Muscle of leg (tissue), 11 donors: ENCODE results near the gene IQSEC3. TPM values are rescaled to one million over a fixed set of nuclear protein-coding genes. Genes with fewer than 3 reads are reported as not detected.

Source experiments
- DNase-seq: peaks from one replicate; pipeline ENCODE4 v3.0.0; 2013
- H3K27ac ChIP-seq: one replicate; pipeline ENCODE4 v1.5.1; 2013; ENCODE audit warnings: mild to moderate bottlenecking, low read length, control low read depth
- H3K27me3 ChIP-seq: one replicate; pipeline ENCODE4 v1.6.1; 2013; ENCODE audit warnings: low read length; ENCODE audit not compliant: control insufficient read depth, insufficient read depth
- H3K36me3 ChIP-seq: one replicate; pipeline ENCODE4 v1.6.1; 2013; ENCODE audit warnings: low read length; ENCODE audit not compliant: control insufficient read depth, insufficient read depth
- H3K4me1 ChIP-seq: one replicate; pipeline ENCODE4 v1.6.1; 2013; ENCODE audit warnings: low read length; ENCODE audit not compliant: control insufficient read depth, insufficient read depth
- H3K4me3 ChIP-seq: one replicate; pipeline ENCODE4 v1.5.1; 2013; ENCODE audit warnings: low read length, control low read depth
- H3K9me3 ChIP-seq: replicated peaks from 2 replicates; pipeline ENCODE4 v1.6.1; 2013; ENCODE audit warnings: low read depth, low read length; ENCODE audit not compliant: control insufficient read depth
- WGBS: methylation state at CpG from one replicate; pipeline ENCODE4 v1.1.5; 2013; ENCODE audit warnings: missing lambda C conversion rate; ENCODE audit not compliant: insufficient coverage; 5-methylcytosine and 5-hydroxymethylcytosine counted together
- polyA plus RNA-seq, 8 donors: library from polyadenylated mRNA; unstranded; fragments of 120-200 nt; gene quantifications; one replicate each; pipeline versions ENCODE4 v1.2.1 to v1.2.3, GENCODE V29; 2013; ENCODE audit warnings: inconsistent platforms in 1 of 8, low replicate concordance in 1 of 8; ENCODE audit not compliant: insufficient read length in 8 of 8, insufficient read depth in 1 of 8
- total RNA-seq: library from RNA; stranded (reverse); fragments of 120-200 nt; gene quantifications from one replicate; pipeline ENCODE4 v1.2.4, GENCODE V29; 2013

Gene IQSEC3
- total and polyA plus RNA-seq, 9 donors = 1.1 to 4.8 (median 2.9) TPM

GRCh38 chr12:109872-110271 lies 43.3 kb downstream of the IQSEC3 start:
- peaks cover 5% of the 10 kb centered on the region for H3K27me3 ChIP-seq
- H3K27ac ChIP-seq = no peak overlapping the region
- H3K9me3 ChIP-seq = no peaks in the 10 kb centered on the region
- no peak for DNase-seq
- H3K36me3 ChIP-seq = no peaks in the 10 kb centered on the region
- 41% methylated on average over 3 of the region's 3 CpGs for WGBS
- H3K4me1 ChIP-seq = peaks cover 20% of the 10 kb centered on the region
- no peak overlapping the region for H3K4me3 ChIP-seq

GRCh38 chr12:111699-112493 lies 45.3 kb downstream of the IQSEC3 start:
- 74% methylated on average over 4 of the region's 11 CpGs for WGBS
- Histone ChIP-seq H3K27ac (no peak overlapping the region), H3K4me3 (no peak overlapping the region)

GRCh38 chr12:113347-113746 lies 46.8 kb downstream of the IQSEC3 start:
- no peak for DNase-seq

More at GRCh38 chr12:111699-112493, 45.3 kb downstream of the IQSEC3 start:
- Histone ChIP-seq H3K4me1 (peaks cover 11% of the 10 kb centered on the region), H3K9me3 (no peaks in the 10 kb centered on the region), H3K27me3 (no peaks in the 10 kb centered on the region), H3K36me3 (no peaks in the 10 kb centered on the region)
- peak; percentile 38 for DNase-seq

GRCh38 chr12:114626-115211 lies 48.2 kb downstream of the IQSEC3 start:
- Histone ChIP-seq H3K36me3 (no peaks in the 10 kb centered on the region), H3K27ac (no peak overlapping the region), H3K9me3 (no peaks in the 10 kb centered on the region), H3K4me3 (no peak overlapping the region), H3K4me1 (no peaks in the 10 kb centered on the region), H3K27me3 (peaks cover 5% of the 10 kb centered on the region)
- WGBS = 71% methylated on average over 2 of the region's 4 CpGs
- no peak for DNase-seq

More at GRCh38 chr12:113347-113746, 46.8 kb downstream of the IQSEC3 start:
- H3K27me3 ChIP-seq = peaks cover 2% of the 10 kb centered on the region
- WGBS = no CpG with 5 or more reads among the region's 4 CpGs
- H3K36me3 ChIP-seq = no peaks in the 10 kb centered on the region
- H3K9me3 ChIP-seq = no peaks in the 10 kb centered on the region
- no peak overlapping the region for H3K4me3 ChIP-seq
- no peak overlapping the region for H3K27ac ChIP-seq
- H3K4me1 ChIP-seq = peaks cover 11% of the 10 kb centered on the region

- WGBS = 90% methylated on average over 2 of the region's 5 CpGs
- no peaks in the 10 kb centered on the region for H3K9me3 ChIP-seq
- H3K27me3 ChIP-seq = peaks cover 5% of the 10 kb centered on the region
These were observed 49.0 kb downstream of the IQSEC3 start for GRCh38 chr12:115518-115917.

GRCh38 chr12:115960-116915 lies 49.7 kb downstream of the IQSEC3 start:
- 72% methylated on average over 14 of the region's 19 CpGs for WGBS
- no peak overlapping the region for H3K27ac ChIP-seq
- H3K4me3 ChIP-seq = no peak overlapping the region
- no peaks in the 10 kb centered on the region for H3K36me3 ChIP-seq
- DNase-seq = no peak
- peaks cover 5% of the 10 kb centered on the region for H3K27me3 ChIP-seq
- peaks cover 9% of the 10 kb centered on the region for H3K4me1 ChIP-seq
- H3K9me3 ChIP-seq = no peaks in the 10 kb centered on the region

More at GRCh38 chr12:115518-115917, 49.0 kb downstream of the IQSEC3 start:
- Histone ChIP-seq H3K4me3 (no peak overlapping the region), H3K36me3 (no peaks in the 10 kb centered on the region), H3K27ac (no peak overlapping the region), H3K4me1 (peaks cover 2% of the 10 kb centered on the region)
- no peak for DNase-seq

- Histone ChIP-seq H3K4me3 (no peak overlapping the region), H3K36me3 (no peaks in the 10 kb centered on the region), H3K9me3 (no peaks in the 10 kb centered on the region), H3K27ac (no peak overlapping the region), H3K27me3 (peaks cover 5% of the 10 kb centered on the region), H3K4me1 (peaks cover 12% of the 10 kb centered on the region)
- DNase-seq = no peak
- WGBS = 74% methylated on average over 5 of the region's 7 CpGs
These were observed 50.7 kb downstream of the IQSEC3 start for GRCh38 chr12:117311-117710.

GRCh38 chr12:117816-118345 lies 51.3 kb downstream of the IQSEC3 start:
- H3K27me3 ChIP-seq = peaks cover 8% of the 10 kb centered on the region
- peaks cover 12% of the 10 kb centered on the region for H3K4me1 ChIP-seq
- no peak for DNase-seq
- H3K4me3 ChIP-seq = no peak overlapping the region
- no peak overlapping the region for H3K27ac ChIP-seq
- H3K36me3 ChIP-seq = no peaks in the 10 kb centered on the region
- H3K9me3 ChIP-seq = no peaks in the 10 kb centered on the region
- WGBS = 64% methylated on average over 4 of the region's 8 CpGs

GRCh38 chr12:118591-118990 lies 52.0 kb downstream of the IQSEC3 start:
- peaks cover 12% of the 10 kb centered on the region for H3K4me1 ChIP-seq
- peaks cover 8% of the 10 kb centered on the region for H3K27me3 ChIP-seq
- no peak overlapping the region for H3K27ac ChIP-seq
- no peak overlapping the region for H3K4me3 ChIP-seq
- H3K9me3 ChIP-seq = no peaks in the 10 kb centered on the region
- DNase-seq = no peak
- WGBS = 37% methylated on average over 3 of the region's 4 CpGs
- H3K36me3 ChIP-seq = no peaks in the 10 kb centered on the region
